A172 (cell line): Measurements from ENCODE around the gene YIPF6. TPM values are rescaled to one million over a fixed set of nuclear protein-coding genes. Genes with fewer than 3 reads are reported as not detected.
"Not testable (repeated sequence)": the region's sequence is repeated elsewhere in the genome, so short reads cannot be mapped to it uniquely, and the experiment has no call there.

Source experiments
- DNase-seq: peaks from one replicate; pipeline ENCODE4 v3.0.0-alpha.2; 2015; ENCODE audit warnings: low spot score
- total RNA-seq: library from RNA; depleted of rRNA; stranded (reverse); fragments of >200 nt; shearing (Covaris generic); gene quantifications from 2 replicates; pipeline ENCODE4 v1.2.3, GENCODE V29; 2014

Gene YIPF6
- total RNA-seq, 1 experiment from 2014 or later: 30.9 TPM

GRCh38 chrX:68506649-68507048, 7.8 kb downstream of the YIPF6 start:
- DNase-seq: no peak

GRCh38 chrX:68508799-68509198, 9.9 kb downstream of the YIPF6 start:
- no peak for DNase-seq

- peak; percentile 27 for DNase-seq
Measured at GRCh38 chrX:68511255-68511654, 12.4 kb downstream of the YIPF6 start.

- not testable (repeated sequence) for DNase-seq
Measured at GRCh38 chrX:68524680-68525079, 25.8 kb downstream of the YIPF6 start.

- DNase-seq: no peak
Measured at GRCh38 chrX:68532831-68533533, 34.1 kb downstream of the YIPF6 start.

- no peak for DNase-seq
Measured at GRCh38 chrX:68533656-68534055, 34.8 kb downstream of the YIPF6 start.

GRCh38 chrX:68534691-68535090, 35.8 kb downstream of the YIPF6 start:
- no peak for DNase-seq

GRCh38 chrX:68536429-68536828, 37.6 kb downstream of the YIPF6 start:
- DNase-seq: no peak

GRCh38 chrX:68536884-68537283, 38.0 kb downstream of the YIPF6 start:
- DNase-seq: no peak

- no peak for DNase-seq
Measured at GRCh38 chrX:68550193-68550592, 51.3 kb downstream of the YIPF6 start.

- DNase-seq: no peak
Measured at GRCh38 chrX:68556036-68556435, 57.2 kb downstream of the YIPF6 start.

GRCh38 chrX:68557126-68557525, 58.3 kb downstream of the YIPF6 start:
- not testable (repeated sequence) for DNase-seq

- not testable (repeated sequence) for DNase-seq
Measured at GRCh38 chrX:68559905-68560304, 61.1 kb downstream of the YIPF6 start.

- no peak for DNase-seq
Measured at GRCh38 chrX:68568136-68568535, 69.3 kb downstream of the YIPF6 start.

- DNase-seq: peak; percentile 3
Measured at GRCh38 chrX:68570598-68570997, 71.7 kb downstream of the YIPF6 start.

- DNase-seq: no peak
Measured at GRCh38 chrX:68571292-68571609, 72.4 kb downstream of the YIPF6 start.

- peak; percentile 82 for DNase-seq
Measured at GRCh38 chrX:68571610-68572311, 72.9 kb downstream of the YIPF6 start.

GRCh38 chrX:68574240-68574639, 75.4 kb downstream of the YIPF6 start:
- DNase-seq: no peak

- DNase-seq: no peak
Measured at GRCh38 chrX:68579810-68580209, 81.0 kb downstream of the YIPF6 start.

GRCh38 chrX:68584221-68584620, 85.4 kb downstream of the YIPF6 start:
- no peak for DNase-seq
